HG03139 (cell line): Measurements from ENCODE around the gene POLE.

Source experiments
- ATAC-seq: cut with Tn5 transposase; IDR thresholded peaks from one replicate; pipeline ENCODE4 v1.9.1; 2021; ENCODE audit not compliant: unreplicated experiment

The POLE gene

DNA sequence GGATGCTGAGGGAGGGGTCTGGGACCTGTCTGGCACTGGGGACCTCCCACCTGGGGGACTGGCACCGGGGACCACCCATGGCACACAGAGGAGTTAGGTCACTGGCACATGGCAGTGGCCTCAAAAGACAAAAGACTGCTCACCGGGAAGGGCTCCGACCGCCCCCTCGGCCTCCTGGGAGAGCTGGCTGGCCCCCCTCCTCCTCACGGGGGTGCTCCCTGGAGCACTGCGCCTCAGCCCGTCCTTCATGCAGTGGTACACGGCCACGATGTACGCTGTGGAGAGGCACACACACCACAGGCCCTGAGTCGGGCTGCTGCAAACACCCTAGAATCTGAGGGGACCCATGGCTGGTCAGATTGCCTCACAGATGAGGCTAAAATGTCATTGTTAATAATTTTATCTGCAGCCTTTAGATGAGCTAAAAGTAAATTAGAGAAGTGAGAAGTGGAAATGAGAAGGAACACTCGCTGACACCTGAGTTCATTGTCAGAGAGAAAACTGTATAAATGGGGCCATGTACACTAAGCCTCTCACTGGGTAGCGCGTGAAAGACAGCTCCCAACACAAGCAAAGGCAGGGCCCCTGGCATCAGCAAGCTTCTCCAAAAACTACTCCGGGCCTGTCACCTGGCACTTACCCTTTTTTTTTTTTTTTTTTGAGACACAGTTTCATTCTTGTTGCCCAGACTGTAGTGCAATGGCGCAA lies 54.5 kb downstream of the POLE start:
- no peak for ATAC-seq

DNA sequence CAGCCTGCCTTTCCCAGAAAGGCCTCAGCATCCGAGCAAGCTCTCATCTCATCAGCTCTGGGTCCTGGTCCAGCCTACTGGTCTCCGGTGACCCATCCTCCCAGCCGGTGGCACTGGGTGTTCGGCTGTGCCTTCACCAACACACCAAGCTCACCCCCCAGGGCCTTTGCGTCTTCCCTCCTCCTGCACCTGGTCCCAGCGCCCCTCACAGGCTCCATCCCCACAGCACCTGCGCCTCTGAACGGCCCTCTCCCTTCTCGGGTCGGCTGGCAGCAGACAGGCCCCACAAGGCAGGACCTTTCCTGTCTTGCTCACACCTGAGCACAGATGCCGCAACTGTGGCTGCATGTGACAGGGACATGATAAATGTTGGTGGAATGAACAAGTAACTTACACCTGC lies 55.5 kb downstream of the POLE start:
- ATAC-seq: no peak

GRCh38 chr12:132630672-132631071 lies 56.5 kb downstream of the POLE start:
- no peak for ATAC-seq

- no peak for ATAC-seq
These were observed 57.8 kb downstream of the POLE start for GRCh38 chr12:132629330-132629729.

GRCh38 chr12:132625731-132626430 lies 61.3 kb downstream of the POLE start:
- ATAC-seq: no peak

DNA sequence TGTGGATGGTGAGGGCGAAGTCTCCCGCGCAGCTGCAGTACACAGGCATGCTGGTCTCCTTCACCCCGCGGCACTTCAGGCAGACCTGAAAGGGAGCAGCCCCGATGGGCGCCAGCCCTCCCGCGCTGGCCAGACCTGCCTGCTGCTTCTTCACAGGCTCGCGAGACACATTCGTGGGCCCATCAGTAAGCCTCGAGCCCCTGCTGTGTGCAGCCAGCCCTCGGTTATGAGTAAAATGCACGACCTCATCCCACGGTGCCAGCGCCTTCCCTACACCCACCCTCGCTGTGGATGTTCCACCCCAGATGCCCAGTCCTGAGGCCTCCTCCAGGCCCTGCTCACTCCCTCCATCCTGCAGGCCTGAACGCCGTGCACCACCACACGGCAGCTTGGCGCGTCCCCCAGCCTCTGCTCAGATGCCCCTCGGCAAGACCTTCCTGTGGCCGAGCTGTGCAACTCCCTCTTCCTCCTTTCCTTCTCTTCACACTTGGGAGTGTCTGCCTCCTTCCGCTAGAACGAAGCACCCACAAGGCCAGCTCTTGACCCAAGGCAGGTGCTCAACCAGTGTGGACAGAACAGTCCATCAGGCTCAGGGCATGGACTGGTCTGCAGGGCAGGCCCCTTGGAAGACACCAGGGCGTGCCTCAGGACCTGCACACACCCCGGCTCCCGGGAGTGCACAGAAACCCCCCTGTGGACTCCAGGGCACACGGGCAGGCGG lies 62.1 kb downstream of the POLE start:
- ATAC-seq: no peak

- no peak for ATAC-seq
These were observed 62.8 kb downstream of the POLE start for GRCh38 chr12:132624186-132624855.

- ATAC-seq: no peak
These were observed 63.9 kb downstream of the POLE start for GRCh38 chr12:132623072-132623869.

DNA sequence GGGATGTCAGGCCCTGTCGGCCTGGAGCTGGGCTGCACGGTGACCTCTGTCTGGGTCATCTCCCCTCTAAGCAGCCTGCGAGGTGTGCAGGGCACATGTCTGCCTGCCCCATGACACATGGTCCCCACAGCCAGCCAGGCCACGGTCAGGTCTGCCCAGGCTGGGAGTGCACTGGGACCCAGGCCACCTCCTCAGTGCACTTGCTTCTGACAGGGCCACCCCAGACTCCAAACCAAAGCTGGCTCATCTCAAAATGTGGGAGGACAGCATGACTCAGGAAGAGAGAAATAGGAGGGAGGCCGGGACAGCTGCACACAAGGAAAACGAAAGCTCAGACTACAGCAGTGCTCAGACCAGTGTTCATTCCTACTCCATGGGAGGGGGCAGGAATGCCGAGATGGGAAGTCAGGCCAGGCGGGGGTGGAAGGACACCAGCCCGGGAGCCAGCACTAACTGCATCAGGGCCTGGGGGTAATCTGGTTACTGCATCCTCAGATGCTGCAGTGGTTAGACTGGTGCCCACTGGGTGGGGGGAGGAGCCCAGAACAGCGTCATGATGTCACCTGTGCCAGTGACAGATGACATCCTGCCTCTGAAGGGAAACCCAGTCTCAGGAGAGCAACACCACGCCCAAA lies 64.6 kb downstream of the POLE start:
- ATAC-seq: no peak

- ATAC-seq: no peak
These were observed 65.3 kb downstream of the POLE start for GRCh38 chr12:132621657-132622435.

DNA sequence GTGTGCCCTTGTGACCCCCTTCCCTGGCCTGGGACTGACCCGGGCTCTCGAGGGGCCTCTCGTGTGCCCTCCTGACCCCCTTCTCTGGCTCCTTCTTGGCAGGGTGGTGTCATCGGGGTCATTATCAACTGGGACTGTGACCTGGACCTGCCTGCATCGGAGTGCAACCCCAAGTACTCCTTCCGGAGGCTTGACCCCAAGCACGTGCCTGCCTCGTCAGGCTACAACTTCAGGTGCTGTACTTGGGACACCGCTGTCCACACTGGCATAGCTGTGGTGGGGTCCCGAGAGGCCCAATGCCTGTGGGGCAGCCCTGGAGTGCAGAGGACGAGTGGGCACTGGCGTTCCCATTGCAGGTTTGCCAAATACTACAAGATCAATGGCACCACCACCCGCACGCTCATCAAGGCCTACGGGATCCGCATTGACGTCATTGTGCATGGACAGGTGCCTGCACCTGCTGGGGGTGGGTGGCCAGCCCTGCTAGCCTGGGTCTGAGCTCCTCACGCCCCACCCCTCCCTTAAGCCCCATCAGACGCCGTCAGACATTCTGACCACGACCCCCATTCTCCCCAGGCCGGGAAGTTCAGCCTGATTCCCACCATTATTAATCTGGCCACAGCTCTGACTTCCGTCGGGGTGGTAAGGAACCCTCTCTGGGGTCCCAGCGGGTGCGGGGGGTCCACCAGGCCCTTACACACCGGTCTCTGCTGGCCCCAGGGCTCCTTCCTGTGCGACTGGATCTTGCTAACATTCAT lies 66.1 kb downstream of the POLE start:
- ATAC-seq: no peak

DNA sequence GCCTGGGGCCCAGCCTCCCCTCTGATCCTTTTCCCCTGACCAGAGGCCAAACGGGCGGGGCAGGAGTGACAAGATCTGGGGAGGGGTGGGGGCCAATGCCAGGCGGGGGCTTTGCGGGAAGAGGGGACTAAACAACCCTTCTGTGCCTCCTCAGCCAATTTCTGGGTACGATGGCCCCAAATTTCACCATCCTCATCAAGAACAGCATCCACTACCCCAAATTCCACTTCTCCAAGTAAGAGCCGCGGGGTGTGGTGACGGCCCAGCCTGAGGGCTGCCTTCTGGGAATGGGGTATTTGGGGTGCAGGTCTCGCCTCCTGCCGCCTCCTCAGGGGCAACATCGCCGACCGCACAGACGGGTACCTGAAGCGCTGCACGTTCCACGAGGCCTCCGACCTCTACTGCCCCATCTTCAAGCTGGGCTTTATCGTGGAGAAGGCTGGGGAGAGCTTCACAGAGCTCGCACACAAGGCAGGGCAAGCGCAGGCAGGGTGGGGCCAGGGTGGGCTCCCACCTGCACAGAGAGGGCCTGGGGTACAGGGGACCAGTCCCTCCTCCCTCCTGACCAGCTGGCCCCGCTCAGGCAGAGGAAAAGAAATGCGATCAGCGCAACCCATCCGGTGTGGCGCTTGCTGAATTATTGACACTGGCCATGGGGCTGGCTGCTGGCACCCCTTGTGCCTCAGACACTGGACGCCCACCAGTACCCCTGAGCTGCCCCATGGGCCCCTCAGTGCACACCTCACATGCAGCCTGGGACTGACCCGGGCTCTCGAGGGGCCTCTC lies 66.8 kb downstream of the POLE start:
- no peak for ATAC-seq

- no peak for ATAC-seq
These were observed 67.6 kb downstream of the POLE start for GRCh38 chr12:132619386-132620112.

- ATAC-seq: no peak
These were observed 68.1 kb downstream of the POLE start for GRCh38 chr12:132619071-132619385.

DNA sequence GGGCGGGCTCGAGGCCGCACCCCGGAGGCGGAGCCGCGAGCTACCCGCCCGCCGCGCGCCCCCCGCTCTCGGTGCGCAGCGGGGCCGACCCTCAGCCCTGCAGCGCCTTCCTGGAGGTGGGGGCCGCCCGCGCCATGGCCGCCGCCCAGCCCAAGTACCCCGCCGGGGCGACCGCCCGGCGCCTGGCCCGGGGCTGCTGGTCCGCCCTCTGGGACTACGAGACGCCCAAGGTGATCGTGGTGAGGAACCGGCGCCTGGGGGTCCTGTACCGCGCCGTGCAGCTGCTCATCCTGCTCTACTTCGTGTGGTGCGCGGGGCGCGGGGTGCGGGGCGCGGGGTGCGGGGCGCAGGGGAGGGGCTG lies 68.5 kb downstream of the POLE start, which contains the start of gene P2RX2:
P2RX2 (plus strand) TSS at position 94 of the 361 bp plus-strand sequence; CDS start at position 135, 41 bp downstream.
- no peak for ATAC-seq

- no peak for ATAC-seq
These were observed 69.1 kb downstream of the POLE start for GRCh38 chr12:132617822-132618682.
